Measurements from ENCODE around the gene GON7.

GON7 gene

DNA sequence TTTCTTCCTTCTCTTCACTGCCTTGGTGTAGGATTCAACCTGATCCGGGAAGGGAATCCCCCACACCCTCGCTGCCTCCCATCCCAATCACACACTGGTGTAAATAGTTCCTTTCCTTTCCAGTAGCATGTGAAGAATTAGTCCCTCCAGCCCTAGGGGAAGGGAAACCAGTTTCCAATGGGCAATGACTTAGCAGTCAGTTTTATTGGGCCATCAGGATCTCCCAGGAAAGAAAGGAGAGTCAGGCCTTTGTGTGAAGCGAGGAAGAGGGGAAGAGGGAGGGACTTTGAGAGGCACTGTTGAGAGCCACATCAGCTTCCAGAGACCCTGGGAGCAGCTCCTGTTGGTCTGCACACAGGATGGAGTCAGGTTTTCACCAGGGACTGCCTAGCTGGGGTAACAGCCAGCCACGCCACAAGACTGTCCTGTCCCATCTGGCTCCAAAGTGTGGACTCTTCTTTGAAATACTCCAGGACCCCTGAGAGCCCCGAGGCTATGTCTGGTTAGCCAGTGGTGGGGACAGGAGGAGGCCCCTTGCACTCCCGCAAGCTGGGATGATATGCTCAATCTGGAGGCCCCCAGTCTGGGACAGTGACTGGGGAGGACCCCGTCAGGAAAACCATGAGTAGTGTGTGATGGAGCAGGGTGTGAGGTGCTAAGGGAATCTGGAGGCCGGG, 50.0 kb downstream of the GON7 start:
- DNase-seq, result no peak

DNA sequence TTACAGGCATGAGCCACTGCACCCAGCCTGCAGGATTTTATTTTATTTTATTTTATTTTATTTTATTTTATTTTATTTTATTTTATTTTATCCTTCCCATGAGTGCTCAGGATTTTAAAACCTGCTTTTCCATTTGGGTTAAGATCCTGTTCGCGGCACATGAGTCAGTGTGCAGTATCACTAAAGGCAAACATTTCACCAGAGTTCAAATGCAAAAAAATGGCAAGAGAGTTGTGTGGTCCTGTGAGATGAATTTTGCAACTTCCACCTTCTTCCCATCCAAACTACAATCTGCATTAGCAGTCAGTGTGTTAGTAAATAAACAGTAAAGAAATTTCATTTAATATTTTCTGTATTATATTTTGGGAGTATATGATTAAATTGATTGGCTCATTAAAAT, 51.2 kb downstream of the GON7 start:
- no peak for DNase-seq

DNA sequence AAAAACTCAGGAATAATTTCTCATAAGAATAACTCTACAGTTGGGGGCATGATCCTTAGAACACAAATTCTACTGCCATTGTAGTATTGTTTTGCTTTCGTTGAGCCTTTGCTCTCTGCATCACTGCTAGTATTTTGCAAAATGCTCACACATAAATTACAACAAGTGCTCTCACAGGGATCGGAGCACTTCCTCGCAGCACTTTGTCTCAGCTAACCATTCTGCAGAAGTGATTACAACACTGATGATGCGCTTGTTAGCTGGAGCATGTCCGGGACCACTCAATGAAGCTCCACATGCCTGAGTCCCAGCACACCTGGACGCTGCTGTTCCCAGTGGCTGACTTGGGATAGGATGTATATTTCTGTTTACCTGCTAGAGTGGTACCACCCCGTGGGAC, 53.7 kb downstream of the GON7 start:
- DNase-seq, result no peak
